Measurements from ENCODE around the gene RBM4. TPM values are rescaled to one million over a fixed set of nuclear protein-coding genes. Genes with fewer than 3 reads are reported as not detected.

Gene RBM4
- total RNA-seq, 1 donor from 2014 or later: 187 TPM

- H3K27ac Mint-ChIP-seq (ENCODE audit: unreplicated experiment): peak overlapping the region; percentile 34
- H3K4me1 Mint-ChIP-seq (ENCODE audit: unreplicated experiment): peaks cover 11% of the 10 kb centered on the region
- H3K27me3 Mint-ChIP-seq (ENCODE audit: unreplicated experiment): peaks cover 10% of the 10 kb centered on the region
- no peaks in the 10 kb centered on the region for H3K9me3 Mint-ChIP-seq (ENCODE audit: unreplicated experiment)
- H3K36me3 Mint-ChIP-seq (ENCODE audit: low read depth, unreplicated experiment): peaks cover 12% of the 10 kb centered on the region
- H3K4me3 Mint-ChIP-seq (ENCODE audit: unreplicated experiment): peak overlapping the region; percentile 48
- DNase-seq (ENCODE audit: low spot score): no peak
- TF ChIP-seq CTCF (IDR thresholded peaks at IDR 0.05; ENCODE audit: unreplicated experiment): no peak
These were observed 46.1 kb downstream of the RBM4 start for GRCh38 chr11:66684635-66685034.

- Mint-ChIP-seq H3K36me3 (ENCODE audit: low read depth, unreplicated experiment) (peaks cover 16% of the 10 kb centered on the region), H3K27me3 (ENCODE audit: unreplicated experiment) (peaks cover 10% of the 10 kb centered on the region), H3K4me1 (ENCODE audit: unreplicated experiment) (peaks cover 11% of the 10 kb centered on the region), H3K27ac (ENCODE audit: unreplicated experiment) (no peak overlapping the region), H3K9me3 (ENCODE audit: unreplicated experiment) (no peaks in the 10 kb centered on the region), H3K4me3 (ENCODE audit: unreplicated experiment) (no peak overlapping the region)
- no peak for TF ChIP-seq CTCF (IDR thresholded peaks at IDR 0.05; ENCODE audit: unreplicated experiment)
- no peak for DNase-seq (ENCODE audit: low spot score)
These were observed 47.0 kb downstream of the RBM4 start for GRCh38 chr11:66685276-66686099.

DNA sequence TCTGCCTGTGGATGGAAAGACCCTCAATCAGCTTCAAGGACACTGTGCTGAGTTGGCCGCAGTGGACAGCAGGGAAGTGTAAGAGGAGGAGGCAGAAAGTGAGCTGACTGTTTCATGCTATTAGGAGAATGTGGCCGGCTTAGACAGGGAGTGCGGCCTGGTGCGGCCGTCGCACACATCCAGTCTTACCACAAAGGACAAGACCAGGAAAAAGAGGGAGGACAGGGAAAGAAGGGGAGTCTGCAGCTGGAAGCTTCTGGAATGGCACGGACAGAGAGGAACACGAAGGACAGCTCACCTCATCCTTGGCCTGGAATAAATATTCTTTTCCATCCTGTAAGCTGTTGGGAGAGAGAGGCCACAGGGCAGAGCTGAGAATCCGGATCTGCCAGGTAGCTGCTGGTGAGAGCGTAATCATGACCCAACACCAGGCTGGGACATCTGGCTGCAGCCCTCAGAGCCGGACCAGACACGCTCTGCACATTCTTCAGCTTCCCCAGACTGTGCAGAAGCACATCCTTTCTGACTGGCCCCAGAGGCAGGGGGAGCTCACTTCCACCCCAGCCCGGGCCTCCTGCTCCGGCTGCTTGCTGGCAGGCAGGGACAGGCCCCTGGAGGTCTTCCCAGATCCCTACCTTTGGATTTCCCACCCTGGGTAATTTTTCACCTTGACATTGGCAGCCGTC, 47.7 kb downstream of the RBM4 start:
- Mint-ChIP-seq H3K27ac (ENCODE audit: unreplicated experiment) (no peak overlapping the region), H3K9me3 (ENCODE audit: unreplicated experiment) (no peaks in the 10 kb centered on the region), H3K27me3 (ENCODE audit: unreplicated experiment) (peaks cover 10% of the 10 kb centered on the region), H3K36me3 (ENCODE audit: low read depth, unreplicated experiment) (peaks cover 17% of the 10 kb centered on the region), H3K4me1 (ENCODE audit: unreplicated experiment) (peaks cover 11% of the 10 kb centered on the region), H3K4me3 (ENCODE audit: unreplicated experiment) (no peak overlapping the region)
- no peak for DNase-seq (ENCODE audit: low spot score)
- no peak for TF ChIP-seq CTCF (IDR thresholded peaks at IDR 0.05; ENCODE audit: unreplicated experiment)

GRCh38 chr11:66686801-66687750, 48.6 kb downstream of the RBM4 start:
- Mint-ChIP-seq H3K4me3 (ENCODE audit: unreplicated experiment) (peak overlapping the region; percentile 75), H3K27ac (ENCODE audit: unreplicated experiment) (no peak overlapping the region), H3K36me3 (ENCODE audit: low read depth, unreplicated experiment) (peaks cover 17% of the 10 kb centered on the region), H3K4me1 (ENCODE audit: unreplicated experiment) (peaks cover 11% of the 10 kb centered on the region), H3K27me3 (ENCODE audit: unreplicated experiment) (peaks cover 11% of the 10 kb centered on the region), H3K9me3 (ENCODE audit: unreplicated experiment) (no peaks in the 10 kb centered on the region)
- no peak for TF ChIP-seq CTCF (IDR thresholded peaks at IDR 0.05; ENCODE audit: unreplicated experiment)
- no peak for DNase-seq (ENCODE audit: low spot score)
